Measurements from ENCODE around the gene TNFRSF11A. TPM values are rescaled to one million over a fixed set of nuclear protein-coding genes. Genes with fewer than 3 reads are reported as not detected.

TNFRSF11A gene
- total RNA-seq, 2 experiments from 2014 or later = 26.0 to 30.0 TPM

DNA sequence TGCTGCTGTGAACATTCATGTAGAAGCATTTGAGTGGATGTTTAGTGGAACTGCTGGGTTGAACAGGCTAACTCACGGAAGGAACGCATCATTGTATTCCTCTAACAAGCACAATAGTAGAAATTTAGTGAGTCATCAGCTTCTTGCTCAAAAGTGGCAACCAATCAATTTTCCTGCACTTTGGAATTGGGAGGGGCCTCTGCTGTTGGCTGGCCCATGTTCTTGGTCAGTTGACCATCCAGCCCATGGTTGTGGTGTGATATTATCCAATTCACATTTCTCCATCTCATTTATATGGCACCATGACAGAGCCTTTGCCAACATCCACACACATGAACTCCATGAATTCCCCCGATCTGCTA lies 95.0 kb downstream of the TNFRSF11A start:
- H3K4me3 Mint-ChIP-seq = peak overlapping the region; percentile 66
- H3K27ac Mint-ChIP-seq = peak overlapping the region; percentile 89
- ChIA-PET POLR2A (interaction anchor here (0.6 to 2.6 kb wide), 16 partner anchors 12 to 233 kb away, joined by 3 to 33 read pairs (median 10); partner anchors contain the start of genes PIGN, RELCH and TNFRSF11A), CTCF (interaction anchor here (0.7 to 2.8 kb wide), 12 partner anchors 10 to 297 kb away, joined by 3 to 10 read pairs (median 6); partner anchors contain the start of genes PIGN, RELCH and ZCCHC2)
- peaks cover 22% of the 10 kb centered on the region for H3K36me3 Mint-ChIP-seq (ENCODE audit: low read depth)
- no peak for DNase-seq
- H3K9me3 Mint-ChIP-seq = peaks cover 10% of the 10 kb centered on the region
- no peaks in the 10 kb centered on the region for H3K27me3 Mint-ChIP-seq
- peaks cover 56% of the 10 kb centered on the region for H3K4me1 Mint-ChIP-seq

DNA sequence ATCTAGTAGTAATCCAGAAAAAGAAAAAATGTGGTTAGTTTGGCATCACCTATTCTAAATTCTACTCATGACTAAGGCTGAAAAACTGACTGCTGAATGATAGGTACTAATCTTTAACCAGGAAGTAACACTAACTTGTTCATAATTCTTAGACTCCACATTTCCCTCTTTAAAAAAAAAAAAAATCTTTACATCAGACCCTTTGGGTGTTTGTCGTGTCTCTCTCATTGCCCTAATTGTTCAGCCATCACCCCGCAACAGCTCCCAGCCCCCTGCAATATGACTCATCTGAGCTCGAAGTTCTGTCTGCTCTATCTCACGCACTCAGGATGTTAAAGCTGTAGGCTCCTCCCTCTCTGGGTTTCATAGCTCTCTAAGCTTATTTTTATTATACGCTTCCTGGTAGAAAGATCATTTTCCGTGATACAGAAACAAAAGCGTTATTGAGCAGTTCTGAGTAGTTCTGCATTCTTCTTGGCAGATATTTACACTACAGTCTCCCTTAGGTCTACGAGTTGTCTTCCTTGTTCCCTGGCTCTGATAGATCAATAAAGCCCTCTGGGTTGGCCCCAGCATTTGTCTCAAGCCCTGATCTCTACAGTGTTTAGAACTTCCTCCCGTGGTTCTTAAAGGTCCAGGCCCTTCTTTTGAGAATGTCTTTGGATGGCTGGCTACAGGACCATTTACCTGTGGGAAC lies 95.6 kb downstream of the TNFRSF11A start:
- DNase-seq = peak; percentile 80
- Mint-ChIP-seq H3K4me3 (peak overlapping the region; percentile 66), H3K4me1 (peaks cover 60% of the 10 kb centered on the region), H3K36me3 (ENCODE audit: low read depth) (peaks cover 19% of the 10 kb centered on the region), H3K27me3 (no peaks in the 10 kb centered on the region), H3K27ac (peak overlapping the region; percentile 89), H3K9me3 (peaks cover 10% of the 10 kb centered on the region)
- ChIA-PET CTCF (interaction anchor here (0.7 to 2.8 kb wide), 15 partner anchors 9 to 296 kb away, joined by 3 to 10 read pairs (median 4); partner anchors contain the start of genes PIGN, RELCH and ZCCHC2), POLR2A (interaction anchor here (0.6 to 2.6 kb wide), 20 partner anchors 13 to 234 kb away, joined by 3 to 33 read pairs (median 6); partner anchors contain the start of genes PIGN, RELCH and TNFRSF11A)

- Mint-ChIP-seq H3K4me1 (peaks cover 47% of the 10 kb centered on the region), H3K9me3 (peaks cover 11% of the 10 kb centered on the region), H3K36me3 (ENCODE audit: low read depth) (peaks cover 6% of the 10 kb centered on the region), H3K27me3 (no peaks in the 10 kb centered on the region), H3K27ac (peak overlapping the region; percentile 16), H3K4me3 (no peak overlapping the region)
- ChIA-PET CTCF (interaction anchor here (0.7 to 2.0 kb wide), 40 partner anchors 9 to 556 kb away, joined by 3 to 23 read pairs (median 4); partner anchors contain the start of genes PIGN, RELCH and ZCCHC2), POLR2A (interaction anchor here (0.6 to 1.2 kb wide), 4 partner anchors 80 to 238 kb away, joined by 3 to 7 read pairs (median 4); partner anchors contain the start of gene ZCCHC2)
- DNase-seq = peak; percentile 64
These were observed 100.5 kb downstream of the TNFRSF11A start for GRCh38 chr18:62425465-62426190.

DNA sequence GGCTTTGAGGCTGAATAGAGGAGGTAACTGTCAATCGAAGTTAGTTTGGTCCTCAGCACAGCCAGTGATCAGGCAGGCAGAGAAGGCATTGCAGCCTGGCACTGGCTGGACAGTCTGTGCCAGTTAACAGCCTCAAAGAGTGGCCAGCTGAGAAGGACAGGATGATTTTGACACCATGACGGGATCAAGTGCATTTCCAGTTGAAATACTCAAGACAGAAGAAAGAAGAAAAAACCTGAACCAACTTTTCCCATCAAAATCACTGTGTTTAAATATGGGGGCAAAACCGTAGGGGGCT lies 101.0 kb downstream of the TNFRSF11A start:
- Mint-ChIP-seq H3K9me3 (peaks cover 11% of the 10 kb centered on the region), H3K4me3 (no peak overlapping the region), H3K36me3 (ENCODE audit: low read depth) (peaks cover 6% of the 10 kb centered on the region), H3K27ac (peak overlapping the region; percentile 16), H3K4me1 (peaks cover 42% of the 10 kb centered on the region), H3K27me3 (no peaks in the 10 kb centered on the region)
- POLR2A ChIA-PET = interaction anchor here (0.6 to 1.2 kb wide), 4 partner anchors 80 to 239 kb away, joined by 3 to 7 read pairs (median 4); partner anchors contain the start of gene ZCCHC2
- CTCF ChIA-PET = interaction anchor here (0.7 to 2.0 kb wide), 36 partner anchors 9 to 556 kb away, joined by 3 to 23 read pairs (median 4); partner anchors contain the start of genes PIGN, RELCH and ZCCHC2
- no peak for DNase-seq

DNA sequence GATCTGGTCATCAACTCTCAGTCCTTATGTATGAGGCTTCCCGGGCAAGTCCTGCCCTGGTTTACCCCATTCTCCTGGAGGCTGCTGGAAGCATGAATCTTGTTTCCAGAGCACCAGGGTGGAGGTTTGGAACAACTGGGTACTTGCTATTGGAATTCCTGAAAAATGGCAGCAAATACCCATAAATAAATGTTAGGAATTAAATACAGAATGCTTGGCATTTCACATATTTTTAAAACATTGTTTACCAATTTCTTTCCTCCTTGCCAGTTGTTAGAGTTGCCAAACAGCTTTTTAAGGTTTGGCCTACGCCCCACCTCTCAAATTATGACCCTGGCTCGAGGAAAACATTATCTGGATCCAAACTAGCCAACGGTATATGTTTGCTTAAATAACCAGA lies 107.1 kb downstream of the TNFRSF11A start:
- no peak overlapping the region for H3K27ac Mint-ChIP-seq
- peaks cover 11% of the 10 kb centered on the region for H3K9me3 Mint-ChIP-seq
- H3K36me3 Mint-ChIP-seq (ENCODE audit: low read depth) = peaks cover 3% of the 10 kb centered on the region
- DNase-seq = no peak
- H3K4me1 Mint-ChIP-seq = peaks cover 3% of the 10 kb centered on the region
- ChIA-PET POLR2A (interaction anchor here (0.7 kb wide), 1 partner anchor 10 kb away, joined by 3 read pairs; no protein-coding TSS in a partner anchor), CTCF (interaction anchor here (2.1 kb wide), 1 partner anchor 11 kb away, joined by 8 read pairs; no protein-coding TSS in a partner anchor)
- H3K4me3 Mint-ChIP-seq = no peak overlapping the region
- peaks cover 8% of the 10 kb centered on the region for H3K27me3 Mint-ChIP-seq

DNA sequence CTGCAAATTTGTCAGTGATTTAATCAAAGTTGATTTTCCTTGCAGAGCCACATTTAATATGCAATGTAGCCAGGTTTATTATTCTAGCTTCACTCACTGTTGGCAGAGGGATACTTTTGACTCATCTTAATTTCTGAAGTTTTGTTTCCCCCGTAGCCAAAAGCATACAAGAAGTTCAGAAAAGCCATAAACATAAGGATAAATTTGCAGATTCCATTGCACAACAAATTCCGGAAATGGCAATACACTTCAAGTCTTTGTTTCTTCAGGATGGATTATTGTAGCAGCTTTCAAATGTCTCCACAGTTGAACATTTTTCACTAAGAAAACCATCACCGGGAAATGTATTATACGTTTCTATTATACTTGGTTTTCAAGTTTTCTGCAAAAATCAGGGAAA lies 109.7 kb downstream of the TNFRSF11A start:
- POLR2A ChIA-PET = no interaction called here
- no peak for DNase-seq
- H3K4me3 Mint-ChIP-seq = no peak overlapping the region
- H3K36me3 Mint-ChIP-seq (ENCODE audit: low read depth) = peaks cover under 1% of the 10 kb centered on the region
- H3K9me3 Mint-ChIP-seq = peaks cover under 1% of the 10 kb centered on the region
- no peak overlapping the region for H3K27ac Mint-ChIP-seq
- H3K4me1 Mint-ChIP-seq = no peaks in the 10 kb centered on the region
- CTCF ChIA-PET = interaction anchor here (1.4 kb wide), 1 partner anchor 9 kb away, joined by 5 read pairs; no protein-coding TSS in a partner anchor
- peaks cover 11% of the 10 kb centered on the region for H3K27me3 Mint-ChIP-seq

GRCh38 chr18:62435435-62436031 lies 110.4 kb downstream of the TNFRSF11A start:
- Mint-ChIP-seq H3K36me3 (ENCODE audit: low read depth) (no peaks in the 10 kb centered on the region), H3K27ac (no peak overlapping the region), H3K4me1 (no peaks in the 10 kb centered on the region), H3K9me3 (no peaks in the 10 kb centered on the region), H3K4me3 (no peak overlapping the region), H3K27me3 (peaks cover 11% of the 10 kb centered on the region)
- POLR2A ChIA-PET = no interaction called here
- CTCF ChIA-PET = interaction anchor here (1.4 kb wide), 1 partner anchor 9 kb away, joined by 5 read pairs; no protein-coding TSS in a partner anchor
- no peak for DNase-seq

DNA sequence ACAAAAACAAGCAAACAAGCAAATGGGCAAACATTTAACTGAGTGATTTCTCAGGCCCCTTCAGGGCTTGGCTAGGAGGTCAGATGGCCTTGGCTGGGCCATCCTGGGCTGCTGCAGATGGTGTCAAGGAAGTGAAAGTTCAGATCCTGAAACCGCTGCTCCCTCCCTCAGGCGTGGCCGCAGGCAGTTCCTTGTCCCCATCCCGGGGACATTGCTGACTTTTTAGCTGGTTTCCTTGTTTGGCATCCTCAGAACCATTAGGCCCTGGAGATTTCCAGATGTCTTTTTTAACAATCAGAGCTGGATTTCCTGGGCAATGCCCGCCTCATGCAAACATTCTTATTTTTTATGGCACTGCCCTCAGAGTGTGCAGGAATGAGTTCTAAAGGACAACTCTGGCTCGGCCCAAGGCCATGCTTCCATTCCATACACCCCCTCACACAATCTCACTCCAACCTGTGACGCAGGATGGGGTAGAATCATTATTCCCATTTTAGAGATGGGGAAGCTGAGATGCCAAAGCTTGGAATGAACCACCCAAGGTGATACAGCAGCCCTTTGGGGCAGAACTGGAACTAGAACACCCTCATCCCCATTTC lies 111.6 kb downstream of the TNFRSF11A start:
- ChIA-PET CTCF (interaction anchor here (1.0 kb wide), 1 partner anchor 9 kb away, joined by 3 read pairs; no protein-coding TSS in a partner anchor), POLR2A (no interaction called here)
- no peaks in the 10 kb centered on the region for H3K36me3 Mint-ChIP-seq (ENCODE audit: low read depth)

DNA sequence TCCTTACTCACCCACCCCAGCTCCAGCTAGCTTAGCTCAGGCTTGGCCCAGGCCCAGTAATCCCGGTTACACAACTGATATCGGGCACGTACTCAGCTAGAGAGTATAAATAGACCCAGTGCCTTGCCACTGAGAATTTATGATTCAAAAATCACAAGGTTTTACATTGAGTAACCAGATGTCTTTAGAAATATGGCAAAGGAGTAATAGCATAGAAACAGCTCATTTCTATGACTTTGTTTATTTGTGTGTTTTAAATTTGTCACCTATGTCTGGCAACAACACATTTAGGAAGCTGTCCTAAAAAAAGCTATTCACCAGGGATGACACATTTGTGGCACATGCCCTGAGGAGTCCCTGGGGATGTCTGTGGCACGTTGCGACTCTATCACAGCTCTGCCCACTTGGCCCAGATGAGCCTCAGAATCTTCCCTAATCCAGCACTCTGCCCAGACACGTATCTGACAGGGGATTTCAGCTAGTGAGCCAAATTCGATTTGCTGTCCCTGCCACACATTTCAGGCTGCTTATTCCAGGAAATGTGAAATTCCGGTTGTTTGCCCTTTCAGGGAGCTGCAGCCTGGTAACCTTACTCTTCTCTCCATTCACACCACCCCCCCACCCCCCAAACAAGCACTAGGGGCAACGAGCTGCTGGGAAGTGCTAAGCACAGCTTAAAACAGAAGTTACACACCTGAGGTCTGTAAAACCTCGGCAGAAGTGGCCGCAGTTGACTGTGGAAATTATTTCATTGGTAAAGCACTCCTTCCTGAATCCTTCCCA lies 112.3 kb downstream of the TNFRSF11A start:
- no peaks in the 10 kb centered on the region for H3K4me1 Mint-ChIP-seq
- H3K9me3 Mint-ChIP-seq = no peaks in the 10 kb centered on the region
- POLR2A ChIA-PET = interaction anchor here (0.8 kb wide), 1 partner anchor 17 kb away, joined by 3 read pairs; no protein-coding TSS in a partner anchor

More for the DNA sequence above, 111.6 kb downstream of the TNFRSF11A start:
- no peak for DNase-seq
- no peak overlapping the region for H3K27ac Mint-ChIP-seq
- H3K27me3 Mint-ChIP-seq = peaks cover 11% of the 10 kb centered on the region
- H3K9me3 Mint-ChIP-seq = no peaks in the 10 kb centered on the region
- H3K4me1 Mint-ChIP-seq = no peaks in the 10 kb centered on the region
- H3K4me3 Mint-ChIP-seq = no peak overlapping the region

GRCh38 chr18:62438018-62438329 lies 112.9 kb downstream of the TNFRSF11A start:
- H3K4me1 Mint-ChIP-seq = no peaks in the 10 kb centered on the region

More for the DNA sequence above, 112.3 kb downstream of the TNFRSF11A start:
- peaks cover 11% of the 10 kb centered on the region for H3K27me3 Mint-ChIP-seq
- no peak overlapping the region for H3K27ac Mint-ChIP-seq
- no peak for DNase-seq
- H3K4me3 Mint-ChIP-seq = no peak overlapping the region
- H3K36me3 Mint-ChIP-seq (ENCODE audit: low read depth) = no peaks in the 10 kb centered on the region
- CTCF ChIA-PET = interaction anchor here (0.8 to 1.0 kb wide), 2 partner anchors 9 to 12 kb away, joined by 3 to 4 read pairs; no protein-coding TSS in a partner anchor

DNA sequence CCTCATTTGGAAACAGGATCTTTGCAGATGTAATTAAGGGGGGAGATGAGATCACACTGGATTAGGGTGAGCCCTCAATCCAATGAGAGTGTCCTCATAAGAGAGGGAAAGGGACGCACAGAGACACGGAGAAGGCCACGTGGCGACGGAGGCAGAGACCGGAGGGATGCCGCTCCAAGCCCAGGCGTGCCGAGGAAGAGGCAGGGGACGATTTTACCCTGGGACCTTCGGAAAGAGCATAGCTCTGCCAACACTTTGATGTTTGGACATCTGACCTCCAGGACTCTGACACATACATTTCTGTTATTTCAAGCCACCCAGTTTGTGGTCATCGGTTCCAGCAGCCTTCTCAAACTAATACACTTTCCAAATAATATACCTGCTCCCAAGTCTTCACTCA lies 113.3 kb downstream of the TNFRSF11A start:
- Mint-ChIP-seq H3K4me1 (no peaks in the 10 kb centered on the region), H3K9me3 (no peaks in the 10 kb centered on the region), H3K4me3 (no peak overlapping the region), H3K36me3 (ENCODE audit: low read depth) (no peaks in the 10 kb centered on the region), H3K27ac (no peak overlapping the region), H3K27me3 (peaks cover 11% of the 10 kb centered on the region)
- CTCF ChIA-PET = no interaction called here
- DNase-seq = no peak
- POLR2A ChIA-PET = no interaction called here

More at GRCh38 chr18:62438018-62438329, 112.9 kb downstream of the TNFRSF11A start:
- Mint-ChIP-seq H3K27me3 (peaks cover 11% of the 10 kb centered on the region), H3K9me3 (no peaks in the 10 kb centered on the region), H3K4me3 (no peak overlapping the region), H3K27ac (no peak overlapping the region), H3K36me3 (ENCODE audit: low read depth) (no peaks in the 10 kb centered on the region)
- POLR2A ChIA-PET = interaction anchor here (0.8 kb wide), 1 partner anchor 18 kb away, joined by 3 read pairs; no protein-coding TSS in a partner anchor
- CTCF ChIA-PET = interaction anchor here (0.8 kb wide), 1 partner anchor 12 kb away, joined by 4 read pairs; no protein-coding TSS in a partner anchor
- no peak for DNase-seq
